Left ventricle myocardium inferior (tissue), 1 donor: Measurements from ENCODE around the gene SEC31B. TPM values are rescaled to one million over a fixed set of nuclear protein-coding genes. Genes with fewer than 3 reads are reported as not detected.
A peak's percentile ranks its signal among the peaks of the same experiment; 100 is the strongest.

ENCODE experiments used
- DNase-seq: peaks from one replicate; pipeline ENCODE4 v3.0.0-alpha.2; 2020
- H3K27ac ChIP-seq: fragments of 200-600 bp; replicated peaks from 2 replicates; pipeline ENCODE4 v1.8.0; 2021
- H3K27me3 ChIP-seq: fragments of 200-600 bp; 2 replicates; pipeline ENCODE4 v1.8.0; 2021; ENCODE audit warnings: low read depth
- H3K36me3 ChIP-seq: fragments of 200-600 bp; 2 replicates; pipeline ENCODE4 v1.8.0; 2021
- H3K4me1 ChIP-seq: fragments of 200-600 bp; 2 replicates; pipeline ENCODE4 v1.8.0; 2021
- H3K4me3 ChIP-seq: fragments of 200-600 bp; 2 replicates; pipeline ENCODE4 v1.8.0; 2021; ENCODE audit warnings: mild to moderate bottlenecking, moderate library complexity
- H3K9me3 ChIP-seq: fragments of 200-600 bp; replicated peaks from 2 replicates; pipeline ENCODE4 v1.8.0; 2021
- CTCF ChIP-seq: fragments of 200-600 bp; IDR thresholded peaks from 2 replicates; pipeline ENCODE4 v1.8.0; 2021; ENCODE audit warnings: antibody characterized with exemption, mild to moderate bottlenecking, borderline replicate concordance
- intact Hi-C: fragments of 100-400 bp; cut with micrococcal nuclease; formaldehyde crosslinking; loops from one replicate; pipeline ENCODE4 v1.11.0; 2022
- total RNA-seq: library from RNA; stranded (reverse); fragmentation: NEBNext Ultra II Directional; extraction: Animal tissue kit (Norgen Biotek cat#: 25700); gene quantifications from one replicate; pipeline ENCODE4 v1.2.1, GENCODE V29; 2021
- donor health status: DM: no; HTN: yes; CAD: no; lungs with severe emphysema.

Gene SEC31B
- total RNA-seq, 1 donor from 2014 or later: 8.8 TPM

- H3K4me1 ChIP-seq: peaks cover 28% of the 10 kb centered on the region
- no peak for TF ChIP-seq CTCF
- DNase-seq: no peak
- no peak overlapping the region for H3K27ac ChIP-seq
- intact Hi-C loops: no loop called here
- H3K27me3 ChIP-seq: no peaks in the 10 kb centered on the region
- peaks cover 48% of the 10 kb centered on the region for H3K36me3 ChIP-seq
- no peaks in the 10 kb centered on the region for H3K9me3 ChIP-seq
- no peak overlapping the region for H3K4me3 ChIP-seq
Observed at GRCh38 chr10:100522107-100522801, 2.6 kb upstream of the SEC31B start.

- TF ChIP-seq CTCF: no peak
- no peak for DNase-seq
- no peak overlapping the region for H3K27ac ChIP-seq
- H3K27me3 ChIP-seq: no peaks in the 10 kb centered on the region
- H3K4me3 ChIP-seq: no peak overlapping the region
- H3K36me3 ChIP-seq: peaks cover 36% of the 10 kb centered on the region
- no peaks in the 10 kb centered on the region for H3K9me3 ChIP-seq
- peaks cover 18% of the 10 kb centered on the region for H3K4me1 ChIP-seq
- intact Hi-C loops: no loop called here
Observed at GRCh38 chr10:100520811-100521210, 1.1 kb upstream of the SEC31B start.

- Histone ChIP-seq H3K36me3 (peaks cover 29% of the 10 kb centered on the region), H3K4me3 (peak overlapping the region; percentile 79), H3K4me1 (peaks cover 18% of the 10 kb centered on the region), H3K27ac (peak overlapping the region; percentile 70), H3K27me3 (no peaks in the 10 kb centered on the region), H3K9me3 (no peaks in the 10 kb centered on the region)
- TF ChIP-seq CTCF: peak; percentile 75
- intact Hi-C loops: no loop called here
- peak; percentile 30 for DNase-seq
Observed at GRCh38 chr10:100518761-100519241, 860 bp downstream of the SEC31B start.

GRCh38 chr10:100516847-100517246 is 2.8 kb downstream of the SEC31B start:
- peak; percentile 25 for TF ChIP-seq CTCF
- Histone ChIP-seq H3K27ac (no peak overlapping the region), H3K9me3 (no peaks in the 10 kb centered on the region), H3K27me3 (no peaks in the 10 kb centered on the region), H3K4me3 (no peak overlapping the region), H3K4me1 (peaks cover 18% of the 10 kb centered on the region), H3K36me3 (peaks cover 30% of the 10 kb centered on the region)
- DNase-seq: no peak
- intact Hi-C loops: no loop called here

- H3K27me3 ChIP-seq: no peaks in the 10 kb centered on the region
- no peak overlapping the region for H3K27ac ChIP-seq
- DNase-seq: no peak
- TF ChIP-seq CTCF: no peak
- H3K36me3 ChIP-seq: peaks cover 38% of the 10 kb centered on the region
- H3K4me3 ChIP-seq: no peak overlapping the region
- no peaks in the 10 kb centered on the region for H3K9me3 ChIP-seq
- intact Hi-C loops: no loop called here
- peaks cover 18% of the 10 kb centered on the region for H3K4me1 ChIP-seq
Observed at GRCh38 chr10:100515612-100516011, 4.0 kb downstream of the SEC31B start.
